Endothelial cell of umbilical vein (primary cell): Measurements from ENCODE around the gene ACAT2. TPM values are rescaled to one million over a fixed set of nuclear protein-coding genes. Genes with fewer than 3 reads are reported as not detected.

ENCODE experiments used
- BruUV-seq: library from RNA; stranded (reverse); fragments of 400-500 nt; replicated peaks from 2 replicates; lab custom pipeline; 2021; lab: Mats Ljungman, UMichigan
- CTCF ChIA-PET: fragments of 300-600, 350-600 bp; sonication (Branson Sonifier 250); formaldehyde crosslinking; loops from one replicate; lab custom pipeline; 2021; ENCODE audit warnings: antibody characterized with exemption, inconsistent platforms; lab: Charles Lee
- POLR2A ChIA-PET: fragments of 300-600, 350-600 bp; sonication (Branson Sonifier 250); formaldehyde crosslinking; loops from one replicate; lab custom pipeline; 2021; ENCODE audit warnings: antibody characterized with exemption, inconsistent platforms; lab: Charles Lee
- DNase-seq: peaks from one replicate; pipeline ENCODE4 v3.0.0-alpha.2; 2011; ENCODE audit warnings: low read depth, low spot score
- FAIRE-seq: peaks from 2 replicates; lab custom pipeline; 2011; peaks lifted over from hg19 to GRCh38; lab: Jason Lieb, UNC
- H2AFZ ChIP-seq: 2 replicates; pipeline ENCODE4 v1.6.0; 2012; ENCODE audit warnings: low read depth, low read length, control low read depth, inconsistent platforms
- H3K27ac ChIP-seq: 2 replicates; pipeline ENCODE4 v1.5.1; 2011; ENCODE audit warnings: low read depth, mild to moderate bottlenecking, control low read depth, low read length, moderate library complexity; ENCODE audit not compliant: insufficient read depth
- H3K27me3 ChIP-seq, 2 experiments: 2 replicates each; pipeline versions ENCODE4 v1.6.0 to v1.6.1; 2011; ENCODE audit warnings: low read length in 2 of 2, mixed read lengths in 1 of 2; ENCODE audit not compliant: control insufficient read depth in 2 of 2, insufficient read depth in 2 of 2
- H3K36me3 ChIP-seq, 2 experiments: 2 replicates in 1 of 2; 3 replicates in 1 of 2; pipeline ENCODE4 v1.5.1; 2011; ENCODE audit warnings: low read length in 2 of 2, mild to moderate bottlenecking in 1 of 2, moderate library complexity in 1 of 2; ENCODE audit not compliant: control insufficient read depth in 2 of 2, insufficient read depth in 2 of 2; ENCODE audit errors: extremely low read depth in 1 of 2
- H3K4me1 ChIP-seq: 3 replicates; pipeline ENCODE4 v1.5.1; 2011; ENCODE audit warnings: mild to moderate bottlenecking, low read length; ENCODE audit not compliant: control insufficient read depth, insufficient read depth; ENCODE audit errors: extremely low read depth
- H3K4me2 ChIP-seq: 2 replicates; pipeline ENCODE4 v1.6.1; 2011; ENCODE audit warnings: low read length, control low read depth, mixed read lengths; ENCODE audit not compliant: insufficient read depth
- H3K4me3 ChIP-seq, 3 experiments: fragments of 200-600 bp in 1 of 3; sonication (generic), shearing (Covaris generic) in 1 of 3; replicated peaks in 1 of 3; 2 replicates each; pipeline ENCODE4 v1.5.1; 2011 to 2016; ENCODE audit warnings: control low read depth in 3 of 3, low read length in 3 of 3, mild to moderate bottlenecking in 2 of 3, inconsistent platforms in 1 of 3, low read depth in 1 of 3, moderate library complexity in 1 of 3; ENCODE audit not compliant: insufficient read depth in 1 of 3
- H3K79me2 ChIP-seq: 2 replicates; pipeline ENCODE4 v1.6.0; 2012; ENCODE audit warnings: low read length, inconsistent platforms; ENCODE audit not compliant: control insufficient read depth, insufficient read depth
- H3K9ac ChIP-seq: replicated peaks from 2 replicates; pipeline ENCODE3; 2011; ENCODE audit warnings: low read length, control low read depth; ENCODE audit not compliant: insufficient read depth; ENCODE audit errors: extremely low read depth
- H3K9me1 ChIP-seq: replicated peaks from 3 replicates; pipeline ENCODE4 v1.6.0; 2011; ENCODE audit warnings: mild to moderate bottlenecking, low read length; ENCODE audit not compliant: control insufficient read depth, insufficient read depth; ENCODE audit errors: extremely low read depth
- H3K9me3 ChIP-seq: replicated peaks from 2 replicates; pipeline ENCODE4 v1.5.1; 2012; ENCODE audit warnings: low read length, inconsistent platforms; ENCODE audit not compliant: control insufficient read depth, insufficient read depth
- H4K20me1 ChIP-seq: replicated peaks from 2 replicates; pipeline ENCODE3; 2011; ENCODE audit warnings: mild to moderate bottlenecking, low read length; ENCODE audit not compliant: control insufficient read depth, insufficient read depth; ENCODE audit errors: extremely low read depth
- EZH2 ChIP-seq: IDR thresholded peaks from 2 replicates; pipeline ENCODE4 v1.6.1; 2012; ENCODE audit warnings: borderline replicate concordance, low read depth, mild to moderate bottlenecking, moderate library complexity, low read length, inconsistent platforms; ENCODE audit not compliant: severe bottlenecking
- FOS ChIP-seq: IDR thresholded peaks from 2 replicates; pipeline ENCODE4 v1.6.1; 2011; ENCODE audit warnings: mild to moderate bottlenecking, low read length, moderate library complexity, borderline replicate concordance; ENCODE audit not compliant: insufficient read depth
- GATA2 ChIP-seq: IDR thresholded peaks from 2 replicates; pipeline ENCODE4 v1.7.0; 2011; ENCODE audit warnings: low read depth, mild to moderate bottlenecking, moderate library complexity, mixed read lengths, low read length; ENCODE audit not compliant: insufficient read length, insufficient read depth
- JUN ChIP-seq: IDR thresholded peaks from 2 replicates; pipeline ENCODE4 v1.6.1; 2011; ENCODE audit warnings: borderline replicate concordance, low read depth; ENCODE audit not compliant: insufficient read length, insufficient read depth
- MYC ChIP-seq: IDR thresholded peaks from one replicate; pipeline ENCODE4 v1.6.1; 2011; ENCODE audit warnings: mild to moderate bottlenecking, low read depth, low read length
- POLR2A ChIP-seq: IDR thresholded peaks from 2 replicates; pipeline ENCODE4 v1.6.1; 2012; ENCODE audit warnings: low read depth, mild to moderate bottlenecking, control low read depth, low read length
- POLR2AphosphoS5 ChIP-seq: IDR thresholded peaks from 2 replicates; pipeline ENCODE4 v1.6.1; 2012; ENCODE audit warnings: low read depth, mild to moderate bottlenecking, control low read depth, low read length, moderate library complexity; ENCODE audit not compliant: insufficient read depth
- dilution Hi-C: fragments of 300-500 bp; cut with MboI; formaldehyde crosslinking; loops from one replicate; pipeline ENCODE4 v1.15.0; 2019; ENCODE audit warnings: low sequenced_read_pairs; ENCODE audit not compliant: extremely low pct_ligation_motif_present
- intact Hi-C: fragments of 100-400 bp; cut with micrococcal nuclease; formaldehyde crosslinking; loops from one replicate; pipeline ENCODE4 v1.10.0; 2022
- polyA plus RNA-seq, 4 experiments: library from polyadenylated mRNA; depleted of rRNA in 3 of 4; stranded (reverse) in 3 of 4; unstranded in 1 of 4; fragments of >200 nt; gene quantifications; 2 replicates each; pipeline versions ENCODE4 v1.2.1 to v1.2.3, GENCODE V29; 2011 to 2012; ENCODE audit warnings: missing spikeins in 1 of 4
- total RNA-seq: library from RNA; stranded (reverse); gene quantifications from 2 replicates; pipeline ENCODE4 v1.2.3, GENCODE V29; 2021
- TF ChIP-seq, protein P1 (sequence below): IDR thresholded peaks from 2 replicates; pipeline ENCODE4 v1.6.1; 2011; ENCODE audit not compliant: insufficient read depth, insufficient read length
- TF ChIP-seq, protein P2 (sequence below), 2 donors: IDR thresholded peaks; 1 replicate in 1 of 2; 2 replicates in 1 of 2; pipeline ENCODE4 v1.5.1; 2011; ENCODE audit warnings: low read length in 2 of 2, mild to moderate bottlenecking in 2 of 2, moderate library complexity in 2 of 2, control low read depth in 1 of 2, inconsistent platforms in 1 of 2, low read depth in 1 of 2; ENCODE audit not compliant: insufficient read depth in 1 of 2; ENCODE audit errors: extremely low read depth in 1 of 2

ACAT2 gene
- total and polyA plus RNA-seq, 2 donors (not counting 3 experiments of a cell fraction or from before 2014, with no cell fraction given), result 44.6 to 114 TPM

DNA sequence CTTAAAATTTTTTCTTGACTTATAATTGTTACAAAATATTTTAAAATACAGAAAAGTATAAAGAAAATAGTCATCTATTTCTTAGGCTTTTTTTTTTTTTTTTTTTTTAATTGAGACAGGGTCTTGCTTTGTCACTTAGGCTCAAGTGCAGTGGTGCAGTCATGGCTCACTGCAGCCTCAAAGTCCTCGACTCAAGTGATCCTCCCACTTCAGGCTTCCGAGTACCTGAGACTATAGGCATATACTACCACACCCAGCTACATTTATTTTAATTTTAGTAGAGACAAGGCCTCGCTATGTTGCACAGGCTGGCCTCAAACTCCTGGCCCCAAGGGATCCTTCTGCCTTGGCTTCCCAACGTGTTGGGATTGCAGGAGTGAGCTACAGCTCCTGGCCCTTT, 5.3 kb upstream of the ACAT2 start:
- Histone ChIP-seq H3K79me2 (peaks cover 10% of the 10 kb centered on the region), H3K4me1 (peaks cover 13% of the 10 kb centered on the region), H3K27ac (no peak overlapping the region), H2AFZ (no peak overlapping the region), H3K4me3 (no peak overlapping the region), H3K36me3 (peaks cover 18 to 22% of the 10 kb centered on the region in 2 experiments), H3K27me3 (no peaks in the 10 kb centered on the region), H3K9ac (no peak overlapping the region), H3K9me3 (no peaks in the 10 kb centered on the region), H3K9me1 (no peaks in the 10 kb centered on the region), H4K20me1 (no peaks in the 10 kb centered on the region), H3K4me2 (no peak overlapping the region)
- TF ChIP-seq POLR2A (no peak), JUN (no peak), EZH2 (no peak), FOS (no peak), GATA2 (no peak), MYC (no peak), POLR2AphosphoS5 (no peak)
- TF ChIP-seq, protein P1, sequence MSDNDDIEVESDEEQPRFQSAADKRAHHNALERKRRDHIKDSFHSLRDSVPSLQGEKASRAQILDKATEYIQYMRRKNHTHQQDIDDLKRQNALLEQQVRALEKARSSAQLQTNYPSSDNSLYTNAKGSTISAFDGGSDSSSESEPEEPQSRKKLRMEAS, result no peak
- TF ChIP-seq, protein P2, sequence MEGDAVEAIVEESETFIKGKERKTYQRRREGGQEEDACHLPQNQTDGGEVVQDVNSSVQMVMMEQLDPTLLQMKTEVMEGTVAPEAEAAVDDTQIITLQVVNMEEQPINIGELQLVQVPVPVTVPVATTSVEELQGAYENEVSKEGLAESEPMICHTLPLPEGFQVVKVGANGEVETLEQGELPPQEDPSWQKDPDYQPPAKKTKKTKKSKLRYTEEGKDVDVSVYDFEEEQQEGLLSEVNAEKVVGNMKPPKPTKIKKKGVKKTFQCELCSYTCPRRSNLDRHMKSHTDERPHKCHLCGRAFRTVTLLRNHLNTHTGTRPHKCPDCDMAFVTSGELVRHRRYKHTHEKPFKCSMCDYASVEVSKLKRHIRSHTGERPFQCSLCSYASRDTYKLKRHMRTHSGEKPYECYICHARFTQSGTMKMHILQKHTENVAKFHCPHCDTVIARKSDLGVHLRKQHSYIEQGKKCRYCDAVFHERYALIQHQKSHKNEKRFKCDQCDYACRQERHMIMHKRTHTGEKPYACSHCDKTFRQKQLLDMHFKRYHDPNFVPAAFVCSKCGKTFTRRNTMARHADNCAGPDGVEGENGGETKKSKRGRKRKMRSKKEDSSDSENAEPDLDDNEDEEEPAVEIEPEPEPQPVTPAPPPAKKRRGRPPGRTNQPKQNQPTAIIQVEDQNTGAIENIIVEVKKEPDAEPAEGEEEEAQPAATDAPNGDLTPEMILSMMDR (IDR thresholded peaks at IDR 0.05; ENCODE audit: extremely low read depth in 1 of 2, insufficient read depth in 1 of 2, low read depth in 1 of 2, low read length in 2 of 2), result no peak
- DNase-seq, result no peak
- no TSS peak for BruUV-seq
- ChIA-PET CTCF (interaction anchor here (1.4 kb wide), 1 partner anchor 29 kb away, joined by 3 read pairs; the partner anchor contains the start of gene WTAP), POLR2A (interaction anchor here (0.6 kb wide), 1 partner anchor 19 kb away, joined by 3 read pairs; no protein-coding TSS in a partner anchor)
- FAIRE-seq, result no peak
- dilution Hi-C loops (no loop called here), intact Hi-C loops (no loop called here)
